DND-41 (cell line): ENCODE results near the gene DOK4.

Source experiments
- ATAC-seq: fragments of 200-7000 bp; cut with Tn5 transposase; 3 replicates; pipeline ENCODE4 v1.9.1; 2021; ENCODE audit warnings: low read depth; ENCODE audit not compliant: insufficient read depth
- DNase-seq: peaks from one replicate; pipeline ENCODE4 v3.0.0-alpha.2; 2020
- H2AFZ ChIP-seq: 2 replicates; pipeline ENCODE4 v1.6.0; 2012; ENCODE audit warnings: low read depth, low read length
- H3K27ac ChIP-seq: 2 replicates; pipeline ENCODE4 v1.5.1; 2012; ENCODE audit warnings: low read length, inconsistent platforms
- H3K27me3 ChIP-seq: fragments of 200-600 bp; sonication (generic); 2 replicates; pipeline ENCODE4 v1.6.0; 2012; ENCODE audit warnings: low read length, mild to moderate bottlenecking, inconsistent platforms; ENCODE audit not compliant: insufficient read depth, poor library complexity
- H3K36me3 ChIP-seq: 2 replicates; pipeline ENCODE4 v1.5.1; 2012; ENCODE audit warnings: low read length, inconsistent platforms; ENCODE audit not compliant: insufficient read depth
- H3K4me1 ChIP-seq: 2 replicates; pipeline ENCODE4 v1.5.1; 2012; ENCODE audit warnings: mild to moderate bottlenecking, low read length; ENCODE audit not compliant: insufficient read depth
- H3K4me2 ChIP-seq: 2 replicates; pipeline ENCODE4 v1.6.0; 2012; ENCODE audit warnings: mild to moderate bottlenecking, moderate library complexity, low read length, inconsistent platforms; ENCODE audit not compliant: insufficient read depth
- H3K4me3 ChIP-seq, 2 experiments: fragments of 200-600 bp in 1 of 2; shearing (Covaris generic) in 1 of 2; 2 replicates each; pipeline ENCODE4 v1.5.1; 2012 to 2016; ENCODE audit warnings: inconsistent platforms in 2 of 2, low read length in 2 of 2, mild to moderate bottlenecking in 2 of 2, low read depth in 1 of 2, moderate library complexity in 1 of 2
- H3K79me2 ChIP-seq: 2 replicates; pipeline ENCODE4 v1.6.0; 2012; ENCODE audit warnings: low read length, inconsistent platforms; ENCODE audit not compliant: insufficient read depth
- H3K9ac ChIP-seq: 2 replicates; pipeline ENCODE4 v1.6.0; 2012; ENCODE audit warnings: low read depth, mild to moderate bottlenecking, inconsistent platforms, low read length, moderate library complexity
- H3K9me3 ChIP-seq: 2 replicates; pipeline ENCODE4 v1.5.1; 2012; ENCODE audit warnings: low read length, moderate library complexity, mild to moderate bottlenecking, inconsistent platforms; ENCODE audit not compliant: insufficient read depth, severe bottlenecking
- H4K20me1 ChIP-seq: 2 replicates; pipeline ENCODE4 v1.6.0; 2012; ENCODE audit warnings: low read length; ENCODE audit not compliant: insufficient read depth
- EZH2 ChIP-seq: IDR thresholded peaks from 3 replicates; pipeline ENCODE4 v1.6.1; 2012; ENCODE audit warnings: borderline replicate concordance, low read depth, mild to moderate bottlenecking, moderate library complexity, low read length, inconsistent platforms; ENCODE audit not compliant: severe bottlenecking
- TF ChIP-seq, protein P1 (sequence below): IDR thresholded peaks from 2 replicates; pipeline ENCODE4 v1.5.1; 2012; ENCODE audit warnings: borderline replicate concordance, low read length, moderate library complexity, mild to moderate bottlenecking; ENCODE audit not compliant: poor library complexity, severe bottlenecking; ENCODE audit errors: extremely low read depth

The DOK4 gene

DNA sequence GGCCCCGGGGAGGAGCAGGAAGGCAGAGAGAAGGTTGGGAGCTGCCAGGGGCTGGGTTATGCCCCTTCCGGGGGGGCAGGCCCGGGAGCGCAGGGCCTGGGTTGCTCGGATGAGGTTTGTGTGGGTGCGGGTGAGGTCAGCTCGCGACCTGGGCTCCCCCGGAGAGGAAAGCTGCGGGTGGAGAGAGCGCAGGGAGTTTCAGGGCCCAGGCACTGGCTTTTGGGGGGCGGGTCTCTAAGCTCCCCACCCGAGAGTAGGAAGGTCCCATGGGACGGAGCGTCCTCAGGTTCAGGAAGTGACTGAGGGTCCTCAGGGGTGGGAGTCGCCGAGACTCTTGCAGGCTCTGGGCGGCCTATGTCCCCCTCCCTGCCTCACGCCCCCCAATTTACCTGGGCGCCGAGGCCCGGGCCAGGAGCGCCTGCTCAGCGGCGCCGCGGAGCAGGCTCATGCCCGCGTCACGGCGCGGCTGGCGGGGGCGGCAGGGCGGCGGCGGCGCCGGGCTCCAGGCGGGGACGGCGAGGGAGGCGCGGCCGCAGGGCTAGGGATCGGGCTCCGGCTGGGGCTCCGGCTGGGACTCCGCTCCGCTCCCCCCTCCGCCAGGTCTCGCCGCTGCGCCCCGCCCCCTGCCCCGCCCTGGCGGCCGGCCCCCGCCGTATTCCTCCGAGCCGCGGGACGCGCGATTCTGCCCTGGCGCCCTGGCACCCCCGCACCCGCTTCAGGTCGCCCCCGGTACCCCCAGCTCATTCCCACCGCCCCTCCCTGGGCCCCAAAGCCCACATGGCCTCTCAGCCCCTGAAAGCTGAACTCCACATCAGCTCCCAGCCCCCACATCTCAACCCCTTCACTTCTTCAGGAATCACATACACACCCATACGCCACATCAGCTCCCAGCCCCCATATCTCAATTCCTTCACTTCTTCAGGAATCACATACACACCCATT lies at the start of gene DOK4:
Gene DOK4 (minus strand): TSS at position 578 of the 942 bp plus-strand sequence. CDS start 6,986 bp downstream, outside the sequence.
- ATAC-seq (peak; percentile 99), DNase-seq (peak; percentile 83)
- H3K79me2 ChIP-seq: no peaks in the 10 kb centered on the region
- H3K27me3 ChIP-seq: peaks cover 3% of the 10 kb centered on the region
- peak within 1 kb of the TSS; percentile 75 for H2AFZ ChIP-seq
- H4K20me1 ChIP-seq: peaks cover 15% of the 10 kb centered on the region; the same call in 1 of the 2 replicates
- peak within 1 kb of the TSS; percentile 8 to 63; a peak in 3 of 4 replicates for H3K4me3 ChIP-seq
- H3K9me3 ChIP-seq: no peaks in the 10 kb centered on the region
- no peaks in the 10 kb centered on the region for H3K36me3 ChIP-seq
- TF ChIP-seq, protein P1, sequence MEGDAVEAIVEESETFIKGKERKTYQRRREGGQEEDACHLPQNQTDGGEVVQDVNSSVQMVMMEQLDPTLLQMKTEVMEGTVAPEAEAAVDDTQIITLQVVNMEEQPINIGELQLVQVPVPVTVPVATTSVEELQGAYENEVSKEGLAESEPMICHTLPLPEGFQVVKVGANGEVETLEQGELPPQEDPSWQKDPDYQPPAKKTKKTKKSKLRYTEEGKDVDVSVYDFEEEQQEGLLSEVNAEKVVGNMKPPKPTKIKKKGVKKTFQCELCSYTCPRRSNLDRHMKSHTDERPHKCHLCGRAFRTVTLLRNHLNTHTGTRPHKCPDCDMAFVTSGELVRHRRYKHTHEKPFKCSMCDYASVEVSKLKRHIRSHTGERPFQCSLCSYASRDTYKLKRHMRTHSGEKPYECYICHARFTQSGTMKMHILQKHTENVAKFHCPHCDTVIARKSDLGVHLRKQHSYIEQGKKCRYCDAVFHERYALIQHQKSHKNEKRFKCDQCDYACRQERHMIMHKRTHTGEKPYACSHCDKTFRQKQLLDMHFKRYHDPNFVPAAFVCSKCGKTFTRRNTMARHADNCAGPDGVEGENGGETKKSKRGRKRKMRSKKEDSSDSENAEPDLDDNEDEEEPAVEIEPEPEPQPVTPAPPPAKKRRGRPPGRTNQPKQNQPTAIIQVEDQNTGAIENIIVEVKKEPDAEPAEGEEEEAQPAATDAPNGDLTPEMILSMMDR: no peak
- no peak within 1 kb of the TSS for H3K27ac ChIP-seq
- H3K4me2 ChIP-seq: peak within 1 kb of the TSS; percentile 80
- peak within 1 kb of the TSS; percentile 53 for H3K9ac ChIP-seq
- peaks cover 17% of the 10 kb centered on the region for H3K4me1 ChIP-seq

- Histone ChIP-seq H3K27me3 (peaks cover 7% of the 10 kb centered on the region), H2AFZ (peak overlapping the region; percentile 82), H3K9ac (peak overlapping the region; percentile 68), H3K4me1 (peaks cover 52% of the 10 kb centered on the region), H3K4me3 (peak overlapping the region; percentile 37 to 60; a peak in 3 of 4 replicates), H3K27ac (peak overlapping the region; percentile 51; the same call in 1 of the 2 replicates), H3K4me2 (peak overlapping the region; percentile 80), H3K9me3 (no peaks in the 10 kb centered on the region), H3K36me3 (no peaks in the 10 kb centered on the region), H3K79me2 (no peaks in the 10 kb centered on the region), H4K20me1 (peaks cover 4% of the 10 kb centered on the region)
- ATAC-seq: peak; percentile 86
- peak; percentile 91 for DNase-seq
- TF ChIP-seq, protein P1: no peak
- TF ChIP-seq EZH2: no peak
Measured at GRCh38 chr16:57535680-57536305, 49.5 kb upstream of the DOK4 start.

GRCh38 chr16:57534881-57535658 lies 48.8 kb upstream of the DOK4 start:
- Histone ChIP-seq H3K4me3 (no peak overlapping the region), H3K36me3 (no peaks in the 10 kb centered on the region), H3K79me2 (no peaks in the 10 kb centered on the region), H3K4me2 (peak overlapping the region; percentile 80), H3K27me3 (peaks cover 7% of the 10 kb centered on the region), H3K27ac (no peak overlapping the region), H2AFZ (no peak overlapping the region), H4K20me1 (peaks cover 4% of the 10 kb centered on the region), H3K9ac (no peak overlapping the region; the same call in 1 of the 2 replicates), H3K4me1 (peaks cover 52% of the 10 kb centered on the region), H3K9me3 (no peaks in the 10 kb centered on the region)
- TF ChIP-seq, protein P1: no peak
- TF ChIP-seq EZH2: no peak
- no peak for ATAC-seq
- DNase-seq: no peak
